NCI-H1930 (cell line): ENCODE measurements around the gene SEC14L1.

Experiments
- DNase-seq, 2 experiments: peaks; one replicate each; lab custom pipeline; 2025; lab: John Stamatoyannopoulos, UW

Gene SEC14L1

GRCh38 chr17:77264617-77265230, 124.0 kb downstream of the SEC14L1 start:
- no peak for DNase-seq

GRCh38 chr17:77266213-77266612, 125.4 kb downstream of the SEC14L1 start:
- no peak for DNase-seq
